ENCODE measurements around the gene FRMD3. TPM values are rescaled to one million over a fixed set of nuclear protein-coding genes. Genes with fewer than 3 reads are reported as not detected.

FRMD3 gene
- total RNA-seq, 1 experiment from 2014 or later, result 0.55 TPM

DNA sequence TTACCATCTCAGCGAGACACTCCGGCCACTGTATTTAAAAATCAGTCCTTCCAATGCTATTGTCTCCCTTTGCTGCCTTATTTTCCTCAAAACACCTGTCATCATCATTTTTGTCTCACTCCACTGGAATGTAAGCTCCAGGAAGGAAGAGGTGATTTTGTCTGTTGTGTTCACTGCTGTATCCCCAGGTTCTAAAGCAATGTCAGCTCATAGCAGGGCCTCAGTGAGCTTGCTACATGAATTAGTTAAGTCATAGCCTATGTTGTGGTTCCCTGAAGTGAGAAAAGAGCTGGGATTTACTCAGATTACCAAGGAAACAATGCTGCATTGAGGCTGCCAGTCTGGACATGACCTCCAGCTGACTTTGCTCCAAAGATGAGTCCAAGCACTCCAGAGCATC lies 337.7 kb downstream of the FRMD3 start:
- Histone ChIP-seq H3K23ac (ENCODE audit: insufficient read length, low read depth, low read length) (no peak overlapping the region), H3K79me2 (ENCODE audit: insufficient read depth, low read length) (no peaks in the 10 kb centered on the region), H2BK15ac (ENCODE audit: low read depth, low read length) (no peak overlapping the region), H3K56ac (ENCODE audit: insufficient read length, low read depth, low read length) (no peak overlapping the region), H2BK20ac (ENCODE audit: low read depth, low read length, poor library complexity, severe bottlenecking) (no peak overlapping the region), H2BK5ac (ENCODE audit: insufficient read length, low read length) (no peak overlapping the region), H3K9me3 (ENCODE audit: control insufficient read depth, low read depth, low read length) (no peaks in the 10 kb centered on the region), H2BK12ac (ENCODE audit: insufficient read length, low read depth, low read length) (no peak overlapping the region), H4K8ac (replicated peaks; ENCODE audit: insufficient read length, low read depth, low read length) (no peak overlapping the region), H3K27ac (ENCODE audit: insufficient read length, low read depth, low read length) (no peak overlapping the region), H3K4me2 (ENCODE audit: insufficient read depth, insufficient read length, low read length) (no peak overlapping the region), H2AFZ (ENCODE audit: low read length) (no peak overlapping the region), H4K20me1 (ENCODE audit: control insufficient read depth, insufficient read depth, insufficient read length) (no peaks in the 10 kb centered on the region), H3K27me3 (ENCODE audit: insufficient read depth, low read length) (no peaks in the 10 kb centered on the region), H4K91ac (ENCODE audit: insufficient read length, low read depth, low read length) (no peak overlapping the region), H3T11ph (ENCODE audit: low read length) (no peak overlapping the region), H3K4me1 (ENCODE audit: insufficient read depth, low read length) (no peaks in the 10 kb centered on the region), H3K79me1 (ENCODE audit: insufficient read depth, low read depth, low read length, poor library complexity, severe bottlenecking) (no peaks in the 10 kb centered on the region), H2AK5ac (ENCODE audit: insufficient read length, low read length) (no peak overlapping the region), H4K5ac (ENCODE audit: insufficient read length, low read depth, low read length) (no peak overlapping the region), H3K4ac (ENCODE audit: low read depth, low read length) (no peak overlapping the region), H3K14ac (ENCODE audit: insufficient read depth, low read length) (no peak overlapping the region), H2BK120ac (ENCODE audit: low read depth, low read length, poor library complexity, severe bottlenecking) (no peak overlapping the region), H3K9ac (ENCODE audit: extremely low read depth, insufficient read length, low read length) (no peak overlapping the region), H3K23me2 (ENCODE audit: insufficient read length, low read depth, low read length, poor library complexity, severe bottlenecking) (no peaks in the 10 kb centered on the region), H3K18ac (ENCODE audit: insufficient read length, low read depth, low read length) (no peak overlapping the region)
- no peak overlapping the region for H3K4me3 Mint-ChIP-seq
- WGBS (ENCODE audit: extremely low coverage, insufficient read length, low lambda C conversion rate), result no CpG with 5 or more reads among the region's 2 CpGs
- no peak for DNase-seq
- no peaks in the 10 kb centered on the region for H3K27me3 Mint-ChIP-seq (ENCODE audit: low read depth)
- H3K9me3 Mint-ChIP-seq, result no peaks in the 10 kb centered on the region
- peaks cover 9 to 22% of the 10 kb centered on the region in 2 experiments for H3K4me1 Mint-ChIP-seq
- TF ChIP-seq, protein P1, sequence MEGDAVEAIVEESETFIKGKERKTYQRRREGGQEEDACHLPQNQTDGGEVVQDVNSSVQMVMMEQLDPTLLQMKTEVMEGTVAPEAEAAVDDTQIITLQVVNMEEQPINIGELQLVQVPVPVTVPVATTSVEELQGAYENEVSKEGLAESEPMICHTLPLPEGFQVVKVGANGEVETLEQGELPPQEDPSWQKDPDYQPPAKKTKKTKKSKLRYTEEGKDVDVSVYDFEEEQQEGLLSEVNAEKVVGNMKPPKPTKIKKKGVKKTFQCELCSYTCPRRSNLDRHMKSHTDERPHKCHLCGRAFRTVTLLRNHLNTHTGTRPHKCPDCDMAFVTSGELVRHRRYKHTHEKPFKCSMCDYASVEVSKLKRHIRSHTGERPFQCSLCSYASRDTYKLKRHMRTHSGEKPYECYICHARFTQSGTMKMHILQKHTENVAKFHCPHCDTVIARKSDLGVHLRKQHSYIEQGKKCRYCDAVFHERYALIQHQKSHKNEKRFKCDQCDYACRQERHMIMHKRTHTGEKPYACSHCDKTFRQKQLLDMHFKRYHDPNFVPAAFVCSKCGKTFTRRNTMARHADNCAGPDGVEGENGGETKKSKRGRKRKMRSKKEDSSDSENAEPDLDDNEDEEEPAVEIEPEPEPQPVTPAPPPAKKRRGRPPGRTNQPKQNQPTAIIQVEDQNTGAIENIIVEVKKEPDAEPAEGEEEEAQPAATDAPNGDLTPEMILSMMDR (conservative IDR thresholded peaks at IDR 0.05), result no peak
- no peak overlapping the region for H3K27ac Mint-ChIP-seq
- no peaks in the 10 kb centered on the region for H3K36me3 Mint-ChIP-seq (ENCODE audit: insufficient read depth in 1 of 3, low read depth in 3 of 3)

All from H9 (cell line).